GM12878 (cell line): ENCODE data around the gene LITAF.

Source experiments
- CTCF ChIP-seq, 3 experiments: IDR thresholded peaks in 2 of 3; conservative IDR thresholded peaks in 1 of 3; 2 replicates each; pipeline ENCODE4 v1.5.1; 2011; ENCODE audit warnings: low read depth in 3 of 3, low read length in 3 of 3, mild to moderate bottlenecking in 3 of 3, control low read depth in 2 of 3, moderate library complexity in 2 of 3, inconsistent platforms in 1 of 3, mixed read lengths in 1 of 3; ENCODE audit not compliant: control insufficient read depth in 2 of 3, insufficient read depth in 1 of 3; ENCODE audit errors: extremely low read depth in 1 of 3
- EGR1 ChIP-seq, 2 experiments: IDR thresholded peaks; 1 replicate in 1 of 2; 2 replicates in 1 of 2; pipeline ENCODE4 v1.6.1; 2011 to 2012; ENCODE audit warnings: low read depth in 2 of 2, low read length in 2 of 2, borderline replicate concordance in 1 of 2, mild to moderate bottlenecking in 1 of 2, moderate library complexity in 1 of 2
- EP300 ChIP-seq, 2 experiments: fragments of 150-350 bp in 1 of 2; IDR thresholded peaks; 2 replicates each; pipeline ENCODE4 v1.6.1; 2011 to 2012; ENCODE audit warnings: low read depth in 2 of 2, low read length in 2 of 2, borderline replicate concordance in 1 of 2, improper control_type of control experiment in 1 of 2, inconsistent platforms in 1 of 2; ENCODE audit not compliant: control insufficient read depth in 1 of 2
- POLR2A ChIP-seq: IDR thresholded peaks from 2 replicates; pipeline ENCODE4 v1.6.1; 2011; ENCODE audit warnings: low read depth, mild to moderate bottlenecking, low read length
- POLR2AphosphoS5 ChIP-seq: IDR thresholded peaks from 2 replicates; pipeline ENCODE4 v1.6.1; 2011; ENCODE audit warnings: mild to moderate bottlenecking, low read length, inconsistent platforms
- TBL1XR1 ChIP-seq: IDR thresholded peaks from 2 replicates; pipeline ENCODE4 v1.6.1; 2012; ENCODE audit warnings: low read depth, low read length, improper control_type of control experiment
- USF2 ChIP-seq: IDR thresholded peaks from 2 replicates; pipeline ENCODE4 v1.6.1; 2011; ENCODE audit warnings: low read depth, low read length, improper control_type of control experiment, borderline replicate concordance
- ZBTB33 ChIP-seq: fragments of 450-650 bp; IDR thresholded peaks from 2 replicates; pipeline ENCODE4 v1.6.1; 2017; ENCODE audit warnings: mild to moderate bottlenecking

GRCh38 chr16:11507991-11508390, 78.7 kb downstream of the LITAF start:
- TF ChIP-seq USF2 (no peak), EGR1 (IDR thresholded peaks at IDR 0.05; ENCODE audit: borderline replicate concordance in 1 of 2, low read depth in 2 of 2, low read length in 2 of 2) (no peak), POLR2A (no peak), CTCF (IDR thresholded peaks at IDR 0.05 in 2 of 3, conservative IDR thresholded peaks at IDR 0.05 in 1 of 3; ENCODE audit: control insufficient read depth in 2 of 3, extremely low read depth in 1 of 3, insufficient read depth in 1 of 3, low read depth in 3 of 3, low read length in 3 of 3) (no peak), POLR2AphosphoS5 (no peak), TBL1XR1 (no peak), ZBTB33 (no peak), EP300 (IDR thresholded peaks at IDR 0.05; ENCODE audit: borderline replicate concordance in 1 of 2, control insufficient read depth in 1 of 2, low read depth in 2 of 2, low read length in 2 of 2) (no peak)
